Right ventricle myocardium inferior (tissue), 1 donor: ENCODE results near the gene HNRNPC. TPM values are rescaled to one million over a fixed set of nuclear protein-coding genes. Genes with fewer than 3 reads are reported as not detected.

Experiments
- ATAC-seq: fragments of 200-7000 bp; cut with Tn5 transposase; one replicate; pipeline ENCODE4 v1.9.1; 2020; ENCODE audit warnings: mild to moderate bottlenecking, moderate library complexity
- DNase-seq: peaks from one replicate; pipeline ENCODE4 v3.0.0; 2021; ENCODE audit errors: missing footprints
- intact Hi-C: fragments of 100-400 bp; cut with DNase I; formaldehyde crosslinking; loops from one replicate; pipeline ENCODE4 v1.11.0; 2022
- total RNA-seq: library from RNA; stranded (reverse); fragmentation: NEBNext Ultra II Directional; extraction: Animal tissue kit (Norgen Biotek cat#: 25700); gene quantifications from one replicate; pipeline ENCODE4 v1.2.1, GENCODE V29; 2021
- donor health status: DM: no; HTN: yes; CAD: no; lungs with severe emphysema.

Gene HNRNPC
- total RNA-seq, 1 donor from 2014 or later, result 266 TPM

DNA sequence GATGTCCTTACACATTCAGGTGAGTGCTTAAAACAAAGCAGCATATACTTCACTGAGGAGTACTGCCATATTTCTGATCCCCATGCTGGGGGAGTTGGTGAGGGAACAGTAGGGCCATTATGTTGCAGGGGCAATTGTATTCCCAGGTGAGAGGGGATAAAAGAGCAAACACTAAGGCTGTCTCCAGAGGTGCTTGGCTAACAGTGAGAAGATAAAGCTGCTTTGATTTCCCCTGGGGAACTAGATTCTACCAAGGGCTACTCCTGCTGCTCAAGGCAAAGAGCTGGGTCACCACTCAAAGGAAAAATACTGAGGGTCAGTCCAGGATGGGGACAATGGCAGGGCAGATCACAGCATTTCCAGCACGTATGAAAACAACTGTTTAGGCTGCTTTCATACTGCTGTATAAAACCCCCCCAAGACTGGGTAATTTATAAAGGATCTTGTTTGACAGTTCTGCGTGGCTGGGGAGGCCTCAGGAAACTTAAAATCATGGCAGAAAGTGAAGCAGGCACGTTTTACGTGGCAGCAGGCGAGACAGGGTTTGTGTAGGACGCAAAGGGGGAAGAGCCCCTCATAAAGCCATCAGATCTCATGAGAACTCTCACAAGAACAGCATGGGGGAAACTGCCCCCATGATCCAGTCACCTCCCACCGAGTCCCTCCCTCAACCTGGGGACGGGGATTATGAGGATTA, 65.6 kb downstream of the HNRNPC start:
- DNase-seq, result no peak
- intact Hi-C loops, result no loop called here
- ATAC-seq, result no peak

- ATAC-seq (no peak), DNase-seq (no peak)
- intact Hi-C loops, result no loop called here
These were observed 66.5 kb downstream of the HNRNPC start for GRCh38 chr14:21202463-21203358.

GRCh38 chr14:21201732-21202462, 67.3 kb downstream of the HNRNPC start:
- ATAC-seq (no peak), DNase-seq (no peak)
- intact Hi-C loops, result no loop called here

GRCh38 chr14:21200752-21201461, 68.3 kb downstream of the HNRNPC start:
- DNase-seq (no peak), ATAC-seq (no peak)
- intact Hi-C loops, result no loop called here

GRCh38 chr14:21199611-21200560, 69.4 kb downstream of the HNRNPC start:
- DNase-seq (no peak), ATAC-seq (no peak)
- intact Hi-C loops, result no loop called here

- intact Hi-C loops, result no loop called here
- ATAC-seq, result no peak
- DNase-seq, result no peak
These were observed 71.6 kb downstream of the HNRNPC start for GRCh38 chr14:21197418-21198205.

- no peak for ATAC-seq
- intact Hi-C loops, result no loop called here
These were observed 74.6 kb downstream of the HNRNPC start for GRCh38 chr14:21194597-21194996.

GRCh38 chr14:21192875-21193535, 76.2 kb downstream of the HNRNPC start:
- intact Hi-C loops, result no loop called here
- ATAC-seq, result no peak
- no peak for DNase-seq

More at GRCh38 chr14:21194597-21194996, 74.6 kb downstream of the HNRNPC start:
- no peak for DNase-seq

DNA sequence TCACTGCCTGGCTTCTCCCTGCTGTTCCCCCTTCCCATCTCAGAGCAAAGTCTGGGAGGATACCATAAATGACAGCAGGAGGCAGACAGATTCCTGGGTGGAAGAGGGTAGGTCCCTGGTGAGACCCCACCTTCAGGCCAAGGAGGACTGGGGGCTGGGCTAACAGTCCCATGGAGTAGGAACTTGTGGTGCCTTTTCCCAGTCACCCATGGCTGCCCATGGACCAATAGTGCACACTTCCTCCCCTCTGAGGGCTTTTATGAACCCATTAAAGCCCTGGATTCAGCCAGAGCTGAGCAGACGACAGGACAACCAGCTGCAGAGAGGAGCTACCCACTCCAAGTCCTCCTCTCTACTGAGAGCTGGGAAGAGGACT, 76.8 kb downstream of the HNRNPC start:
- intact Hi-C loops, result no loop called here
- peak; percentile 27 for ATAC-seq
- DNase-seq, result no peak

DNA sequence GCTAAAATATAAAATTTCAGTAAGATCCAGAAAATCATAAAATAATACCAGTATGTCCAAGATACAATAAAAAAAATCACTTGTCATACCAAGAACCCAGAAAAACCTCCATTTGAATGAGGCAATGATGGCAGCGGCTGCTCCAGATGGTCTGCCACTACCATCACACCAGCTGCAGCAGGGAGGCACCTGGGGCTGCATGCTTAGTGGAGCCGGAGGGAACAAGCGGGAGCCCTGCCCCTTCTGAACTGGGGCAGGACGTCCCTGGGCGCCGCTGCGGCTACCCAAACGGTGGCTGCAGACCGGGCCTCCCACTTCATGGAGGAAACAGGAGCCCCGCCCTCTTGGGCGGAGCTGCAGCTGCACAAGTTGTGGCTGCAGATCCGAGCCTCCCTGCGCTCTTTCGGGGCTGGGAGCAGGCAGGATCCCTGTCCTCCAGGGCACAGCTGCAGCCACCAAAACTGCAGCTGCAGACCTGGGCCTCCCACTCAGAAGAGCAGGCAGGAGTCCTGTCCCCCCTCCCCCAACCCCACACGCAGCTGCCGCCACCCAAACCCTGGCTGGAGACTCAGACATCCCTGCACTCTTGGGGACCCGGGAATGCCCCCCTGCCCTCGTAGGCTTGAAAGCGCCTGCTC, 77.3 kb downstream of the HNRNPC start:
- ATAC-seq (peak; percentile 92), DNase-seq (peak; percentile 91)
- intact Hi-C loops, result no loop called here

GRCh38 chr14:21191261-21191808, 77.9 kb downstream of the HNRNPC start:
- DNase-seq, result no peak
- intact Hi-C loops, result no loop called here
- ATAC-seq, result no peak

- DNase-seq (no peak), ATAC-seq (peak; percentile 46)
- intact Hi-C loops, result no loop called here
These were observed 83.8 kb downstream of the HNRNPC start for GRCh38 chr14:21185491-21185890.

GRCh38 chr14:21184254-21184653, 85.0 kb downstream of the HNRNPC start:
- DNase-seq (no peak), ATAC-seq (peak; percentile 34)
- intact Hi-C loops, result no loop called here

DNA sequence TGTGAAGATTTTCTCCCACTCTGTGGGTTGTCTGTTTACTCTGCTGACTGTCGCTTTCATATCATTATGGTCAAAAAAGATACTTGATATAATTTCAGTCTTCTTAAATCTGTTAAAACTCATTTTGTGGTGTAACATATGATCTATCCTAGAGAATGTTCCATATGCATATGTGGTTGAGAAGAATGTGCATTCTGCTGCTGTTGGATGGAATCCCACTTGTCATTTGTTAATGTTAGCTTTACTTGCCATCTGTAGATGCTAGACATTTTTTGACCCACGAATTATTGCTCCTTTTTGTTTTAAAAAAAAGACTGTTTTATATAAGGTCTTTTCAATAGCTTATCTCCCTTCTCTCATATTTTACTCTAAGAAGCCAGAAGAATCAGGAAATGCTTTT, 87.1 kb downstream of the HNRNPC start:
- intact Hi-C loops, result no loop called here
- no peak for DNase-seq
- no peak for ATAC-seq

DNA sequence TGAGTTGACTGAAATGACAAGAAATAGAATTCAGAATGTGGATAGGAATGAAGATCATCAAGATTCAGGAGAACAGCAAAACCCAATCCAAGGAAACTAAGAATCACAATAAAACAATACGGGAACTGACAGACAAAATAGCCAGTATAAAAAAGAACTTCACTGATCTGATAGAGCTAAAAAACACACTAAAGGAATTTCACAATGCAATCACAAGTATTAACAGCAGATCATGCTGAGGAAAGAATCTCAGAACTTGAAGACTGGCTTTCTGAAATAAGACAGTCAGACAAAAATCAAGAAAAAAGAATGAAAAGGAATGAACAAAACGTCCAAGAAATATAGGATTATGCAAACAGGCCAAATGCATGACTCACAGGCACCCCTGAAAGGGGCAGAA, 98.1 kb downstream of the HNRNPC start:
- intact Hi-C loops, result no loop called here
- DNase-seq (no peak), ATAC-seq (no peak)

GRCh38 chr14:21169573-21169972, 99.7 kb downstream of the HNRNPC start:
- ATAC-seq (no peak), DNase-seq (no peak)
- intact Hi-C loops, result no loop called here
